ENCODE measurements around the gene TACO1.
A peak's percentile ranks its signal among the peaks of the same experiment; 100 is the strongest.

The TACO1 gene

DNA sequence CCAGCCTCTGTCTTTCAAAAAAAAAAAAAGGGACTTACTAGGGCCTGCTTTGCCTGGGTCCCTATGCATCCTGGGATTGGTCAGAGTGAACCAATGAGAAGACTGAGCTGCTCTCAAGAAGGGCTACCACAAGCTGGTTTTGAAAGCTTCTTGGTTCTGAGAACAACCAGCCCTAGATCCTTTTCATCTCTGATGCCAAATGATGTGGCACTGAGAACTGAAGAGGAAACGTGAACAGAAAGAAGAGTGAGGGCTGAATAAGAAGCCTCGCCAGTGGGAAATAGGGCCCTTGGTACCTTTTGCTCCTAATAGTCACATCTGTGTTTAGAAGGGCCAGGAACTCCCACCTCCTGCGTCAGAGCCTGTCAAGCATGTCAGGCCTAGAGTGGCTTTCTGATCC, 10.7 kb downstream of the TACO1 start:
- no peak for DNase-seq (ENCODE audit: low read depth)
- no peak overlapping the region for H3K4me3 ChIP-seq (ENCODE audit: low read length)
- TF ChIP-seq, protein P1, sequence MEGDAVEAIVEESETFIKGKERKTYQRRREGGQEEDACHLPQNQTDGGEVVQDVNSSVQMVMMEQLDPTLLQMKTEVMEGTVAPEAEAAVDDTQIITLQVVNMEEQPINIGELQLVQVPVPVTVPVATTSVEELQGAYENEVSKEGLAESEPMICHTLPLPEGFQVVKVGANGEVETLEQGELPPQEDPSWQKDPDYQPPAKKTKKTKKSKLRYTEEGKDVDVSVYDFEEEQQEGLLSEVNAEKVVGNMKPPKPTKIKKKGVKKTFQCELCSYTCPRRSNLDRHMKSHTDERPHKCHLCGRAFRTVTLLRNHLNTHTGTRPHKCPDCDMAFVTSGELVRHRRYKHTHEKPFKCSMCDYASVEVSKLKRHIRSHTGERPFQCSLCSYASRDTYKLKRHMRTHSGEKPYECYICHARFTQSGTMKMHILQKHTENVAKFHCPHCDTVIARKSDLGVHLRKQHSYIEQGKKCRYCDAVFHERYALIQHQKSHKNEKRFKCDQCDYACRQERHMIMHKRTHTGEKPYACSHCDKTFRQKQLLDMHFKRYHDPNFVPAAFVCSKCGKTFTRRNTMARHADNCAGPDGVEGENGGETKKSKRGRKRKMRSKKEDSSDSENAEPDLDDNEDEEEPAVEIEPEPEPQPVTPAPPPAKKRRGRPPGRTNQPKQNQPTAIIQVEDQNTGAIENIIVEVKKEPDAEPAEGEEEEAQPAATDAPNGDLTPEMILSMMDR (IDR thresholded peaks at IDR 0.05; ENCODE audit: insufficient read depth, low read depth, low read length, missing control alignments): no peak

DNA sequence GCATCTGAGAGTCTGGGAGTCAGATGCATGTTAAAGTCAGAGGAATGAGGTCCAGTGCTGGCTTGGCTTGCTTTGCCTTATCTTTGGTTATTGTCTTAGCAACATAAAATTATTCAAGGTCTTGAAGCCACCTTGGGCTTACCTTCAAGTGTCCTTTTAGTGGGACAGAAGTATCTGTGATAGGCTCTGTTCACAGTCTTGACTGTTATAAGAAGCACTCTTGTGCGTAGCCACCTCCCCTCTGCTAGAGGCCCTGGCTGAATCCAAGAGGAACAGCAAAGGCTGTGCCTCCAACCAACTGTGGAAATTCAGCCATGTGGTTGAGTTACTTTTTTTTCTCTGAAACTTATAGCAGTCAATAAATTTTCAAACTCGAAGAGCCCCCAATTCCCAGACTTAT, 13.0 kb downstream of the TACO1 start:
- no peak for DNase-seq (ENCODE audit: low read depth)
- TF ChIP-seq, protein P1 (IDR thresholded peaks at IDR 0.05; ENCODE audit: insufficient read depth, low read depth, low read length, missing control alignments): no peak

DNA sequence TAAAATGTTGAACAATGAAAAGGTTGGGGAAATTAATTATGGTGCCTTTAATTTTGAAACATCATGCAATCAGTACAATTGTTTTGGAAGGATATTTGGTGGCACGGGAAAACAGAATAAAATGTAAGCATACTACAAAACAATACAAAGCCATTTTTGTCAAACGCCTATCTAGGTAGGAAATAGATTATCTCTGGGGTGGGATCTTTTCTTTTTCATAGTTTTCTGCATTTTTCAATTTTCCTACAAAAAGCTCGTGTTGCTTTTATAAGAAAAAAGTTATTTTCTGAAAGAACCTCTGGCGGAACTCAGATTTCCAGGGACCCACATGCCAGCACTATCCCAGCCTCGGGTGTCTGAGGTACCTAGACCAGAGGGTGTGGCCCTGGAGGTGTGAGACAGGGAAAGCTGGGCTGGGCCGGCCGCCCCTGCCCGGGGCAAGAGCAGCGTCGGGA, 20.6 kb downstream of the TACO1 start:
- TF ChIP-seq, protein P1 (IDR thresholded peaks at IDR 0.05; ENCODE audit: insufficient read depth, low read depth, low read length, missing control alignments): no peak
- DNase-seq (ENCODE audit: low read depth): no peak
- H3K4me3 ChIP-seq (ENCODE audit: low read length): peak overlapping the region; percentile 69

More for the DNA sequence above, 13.0 kb downstream of the TACO1 start:
- H3K4me3 ChIP-seq (ENCODE audit: low read length): no peak overlapping the region

DNA sequence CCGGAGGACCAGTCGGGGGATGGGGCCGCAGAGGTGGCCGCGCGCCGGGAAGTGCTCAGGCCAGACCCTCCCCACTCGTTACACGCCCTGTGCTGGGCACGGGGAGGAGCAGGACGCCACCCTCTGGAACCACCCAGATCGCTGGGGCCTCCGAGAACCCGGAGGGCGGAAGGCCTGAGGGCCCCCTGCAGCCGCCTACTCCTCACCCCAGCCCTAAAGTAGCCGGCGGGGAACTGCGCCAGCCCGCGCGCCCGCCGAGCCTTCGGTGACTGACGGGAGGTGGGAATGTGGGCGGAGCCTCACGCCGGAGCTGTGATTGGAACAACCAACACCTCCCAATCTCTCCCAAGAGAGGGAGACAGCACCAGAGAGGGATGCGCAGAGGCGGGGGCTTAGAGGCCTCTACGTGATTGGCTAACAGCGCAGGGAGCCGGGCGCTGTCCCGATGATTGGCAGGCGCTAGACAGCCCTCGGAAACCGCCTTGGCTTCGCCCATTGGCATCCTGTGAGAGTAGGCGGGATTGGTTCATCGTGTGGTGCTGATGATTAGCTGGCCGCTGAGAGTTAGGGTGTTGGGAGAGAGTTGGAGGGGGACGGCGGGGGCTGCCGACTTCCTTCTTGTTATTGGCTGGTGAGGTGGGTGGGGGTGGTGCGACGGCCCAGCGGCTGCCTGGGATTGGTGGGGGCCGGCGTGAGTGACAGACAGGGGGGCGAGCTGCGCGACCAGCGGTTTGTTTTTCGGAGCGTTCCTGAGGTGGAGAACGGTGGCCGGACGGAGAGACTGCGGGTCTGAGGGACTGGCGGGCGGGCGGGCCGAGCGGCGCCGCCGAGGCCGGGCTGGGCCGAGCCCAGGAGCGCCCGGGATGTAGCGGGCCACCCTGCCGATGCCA, 21.2 kb downstream of the TACO1 start, which contains the start of gene MAP3K3:
Gene MAP3K3, plus strand, starts transcription at position 734 of the 890 bp plus-strand sequence. CDS start 343 bp downstream, outside the sequence.
- peak within 1 kb of the TSS; percentile 69 for H3K4me3 ChIP-seq (ENCODE audit: low read length)
- TF ChIP-seq, protein P1 (IDR thresholded peaks at IDR 0.05; ENCODE audit: insufficient read depth, low read depth, low read length, missing control alignments): peak; percentile 20
- DNase-seq (ENCODE audit: low read depth): peak; percentile 100

DNA sequence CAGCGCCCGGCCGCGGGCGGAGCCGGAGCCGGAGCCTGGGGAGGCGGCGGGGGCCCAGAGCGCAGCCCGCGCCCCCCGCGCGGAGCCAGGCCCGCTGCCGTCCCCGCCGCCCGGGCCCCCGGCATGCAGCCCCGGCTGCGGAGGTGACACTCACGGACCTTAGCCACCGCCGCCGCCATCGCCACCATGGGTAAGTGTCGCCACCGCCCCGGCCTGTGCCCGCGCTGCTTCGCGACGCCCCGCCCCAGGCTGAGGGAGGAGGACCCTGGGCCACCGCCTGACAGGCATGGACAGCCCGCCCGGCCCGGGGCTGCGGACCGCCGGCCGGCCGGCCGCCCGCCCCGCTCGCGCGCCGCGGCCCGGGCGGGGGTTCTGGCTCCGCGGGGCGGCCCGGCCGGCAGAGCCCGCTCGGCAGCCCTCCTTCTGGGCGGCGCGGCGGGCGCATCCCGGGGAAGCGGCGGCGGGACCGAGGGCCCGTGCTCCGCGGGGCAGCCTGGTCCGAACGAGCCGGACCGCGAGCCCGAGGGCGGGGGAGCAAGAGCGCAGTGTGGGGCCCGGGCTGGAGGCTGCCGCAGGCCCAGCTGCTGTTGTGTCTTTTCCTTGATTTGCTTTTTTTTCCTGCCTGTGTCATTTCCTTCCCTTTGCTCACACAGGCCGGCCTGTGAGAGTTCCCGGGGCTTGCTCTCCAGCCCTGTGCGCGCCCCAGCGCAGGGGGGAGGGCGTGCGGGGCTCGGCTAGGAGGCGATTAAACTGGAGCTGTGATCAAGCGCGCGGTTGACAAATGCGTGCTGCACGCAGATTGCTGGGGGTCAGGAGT, 22.1 kb downstream of the TACO1 start:
- TF ChIP-seq, protein P1 (IDR thresholded peaks at IDR 0.05; ENCODE audit: insufficient read depth, low read depth, low read length, missing control alignments): no peak
- H3K4me3 ChIP-seq (ENCODE audit: low read length): peak overlapping the region; percentile 69
- peak; percentile 50 for DNase-seq (ENCODE audit: low read depth)

DNA sequence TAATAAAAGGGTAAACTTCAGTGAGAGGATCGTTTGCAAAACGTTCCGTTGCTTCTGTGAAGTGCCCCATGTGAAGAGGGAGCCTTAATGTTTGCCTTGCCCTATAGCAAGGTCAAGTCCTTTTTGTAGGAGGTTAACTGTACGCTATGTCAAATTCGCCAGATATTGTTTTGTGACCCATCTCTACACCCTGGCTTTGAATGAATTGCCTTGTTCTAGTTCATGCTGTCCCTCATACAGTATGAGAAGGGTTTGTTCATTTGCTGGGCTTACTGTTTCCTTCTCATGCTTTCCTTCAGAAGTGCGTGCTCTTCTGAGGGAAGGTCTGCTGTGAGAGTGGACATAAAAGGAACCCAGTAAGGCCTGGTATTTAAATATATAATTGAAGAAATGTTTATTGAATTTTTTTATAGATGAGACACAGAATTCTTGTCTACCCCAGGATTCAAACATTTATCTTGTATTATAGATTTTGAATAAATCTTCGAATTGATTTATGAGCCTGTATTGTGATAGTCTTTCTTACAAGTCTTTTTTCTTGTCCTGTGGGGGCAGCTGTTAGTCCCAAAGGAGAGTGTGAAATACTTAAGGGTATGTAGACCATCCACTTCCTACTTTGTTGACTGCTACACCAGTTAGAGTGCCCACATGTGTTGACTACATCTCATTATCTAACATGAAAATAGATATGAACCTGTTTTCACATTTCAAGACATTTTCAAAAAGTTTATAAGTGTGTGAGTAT, 23.3 kb downstream of the TACO1 start:
- TF ChIP-seq, protein P1 (IDR thresholded peaks at IDR 0.05; ENCODE audit: insufficient read depth, low read depth, low read length, missing control alignments): no peak

More for the DNA sequence above, 23.3 kb downstream of the TACO1 start:
- DNase-seq (ENCODE audit: low read depth): no peak
- peak overlapping the region; percentile 69 for H3K4me3 ChIP-seq (ENCODE audit: low read length)
